ENCODE results near the gene MTSS2. TPM values are rescaled to one million over a fixed set of nuclear protein-coding genes. Genes with fewer than 3 reads are reported as not detected.

The MTSS2 gene
- total RNA-seq, 1 donor from 2014 or later: 1.3 TPM

DNA sequence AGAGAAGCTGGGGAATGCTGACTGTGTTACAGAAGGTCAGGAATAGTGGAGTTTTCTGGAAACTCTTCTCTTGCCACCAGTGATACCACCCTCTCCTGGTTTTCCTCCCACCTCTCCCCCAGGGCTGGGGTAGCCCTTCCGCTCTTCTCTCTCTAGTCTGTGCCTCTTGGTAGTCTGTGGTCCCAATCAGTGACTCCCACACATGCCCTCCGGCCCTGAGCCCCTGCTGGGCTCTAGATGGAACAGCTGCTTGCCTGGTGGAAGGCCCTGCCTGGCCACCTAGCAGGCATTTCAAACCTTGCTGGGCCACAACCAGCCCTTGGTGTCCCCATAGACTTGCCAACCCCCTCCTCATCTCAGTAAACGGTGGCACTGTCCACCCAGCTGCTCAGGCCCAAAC is 15.2 kb upstream of the MTSS2 start:
- no peak overlapping the region for H3K27ac Mint-ChIP-seq
- H3K27me3 Mint-ChIP-seq (ENCODE audit: low read depth): no peaks in the 10 kb centered on the region
- no peaks in the 10 kb centered on the region for H3K9me3 Mint-ChIP-seq
- no peak overlapping the region for H3K4me3 Mint-ChIP-seq (ENCODE audit: low read depth)
- intact Hi-C loops (cut with micrococcal nuclease): no loop called here
- DNase-seq (ENCODE audit: low spot score): no peak
- peaks cover 3% of the 10 kb centered on the region for H3K4me1 Mint-ChIP-seq (ENCODE audit: low read depth)
- H3K36me3 Mint-ChIP-seq (ENCODE audit: low read depth): no peaks in the 10 kb centered on the region

DNA sequence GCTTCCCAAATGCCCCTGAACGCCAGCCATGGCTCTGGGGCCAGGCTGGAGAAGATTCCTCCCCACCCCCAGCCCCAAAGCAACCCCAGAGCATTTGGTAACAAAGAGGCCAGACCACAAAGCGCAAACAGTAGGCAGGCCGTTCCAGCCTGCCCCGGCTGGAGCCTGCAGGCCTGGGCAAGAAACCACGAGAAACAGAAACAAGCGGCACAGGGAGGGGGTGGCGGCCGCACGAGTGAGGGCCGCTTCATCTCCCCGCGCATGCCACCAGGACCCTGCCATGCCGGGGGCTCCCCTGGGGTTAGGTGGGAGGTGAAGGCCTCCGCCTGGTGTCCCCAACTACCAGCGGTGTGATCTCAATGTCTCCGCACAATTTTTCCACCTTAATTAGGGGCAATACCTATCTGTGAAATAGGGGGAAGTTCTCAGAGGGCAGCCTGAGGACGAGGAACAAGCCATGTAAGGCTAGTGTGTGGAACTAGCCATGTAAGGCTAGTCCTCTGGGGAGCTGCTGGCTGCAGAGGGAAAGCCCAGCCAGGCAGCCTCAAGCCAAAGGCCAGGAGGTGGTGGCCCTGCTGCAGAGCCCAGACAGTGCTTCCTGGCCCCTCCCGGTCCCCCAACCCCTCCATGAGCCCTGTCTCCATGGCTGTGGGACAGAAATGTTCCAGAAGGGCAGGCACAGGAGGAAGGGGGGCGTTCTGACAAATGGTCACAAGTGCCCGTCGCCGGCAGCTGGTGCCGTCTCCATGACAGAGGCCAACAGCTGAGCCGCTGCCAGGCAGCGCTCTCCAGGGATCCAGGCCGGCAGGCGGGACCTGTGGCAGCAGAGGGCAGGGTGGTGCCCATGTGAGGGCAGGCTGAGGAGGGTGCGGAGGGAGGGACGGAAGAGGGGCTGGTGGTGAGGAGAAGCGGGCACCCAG is 14.5 kb upstream of the MTSS2 start:
- Mint-ChIP-seq H3K4me1 (ENCODE audit: low read depth) (peaks cover 10% of the 10 kb centered on the region), H3K27me3 (ENCODE audit: low read depth) (no peaks in the 10 kb centered on the region), H3K4me3 (ENCODE audit: low read depth) (no peak overlapping the region), H3K27ac (no peak overlapping the region), H3K9me3 (no peaks in the 10 kb centered on the region), H3K36me3 (ENCODE audit: low read depth) (no peaks in the 10 kb centered on the region)
- no peak for DNase-seq (ENCODE audit: low spot score)
- intact Hi-C loops (cut with micrococcal nuclease): no loop called here

DNA sequence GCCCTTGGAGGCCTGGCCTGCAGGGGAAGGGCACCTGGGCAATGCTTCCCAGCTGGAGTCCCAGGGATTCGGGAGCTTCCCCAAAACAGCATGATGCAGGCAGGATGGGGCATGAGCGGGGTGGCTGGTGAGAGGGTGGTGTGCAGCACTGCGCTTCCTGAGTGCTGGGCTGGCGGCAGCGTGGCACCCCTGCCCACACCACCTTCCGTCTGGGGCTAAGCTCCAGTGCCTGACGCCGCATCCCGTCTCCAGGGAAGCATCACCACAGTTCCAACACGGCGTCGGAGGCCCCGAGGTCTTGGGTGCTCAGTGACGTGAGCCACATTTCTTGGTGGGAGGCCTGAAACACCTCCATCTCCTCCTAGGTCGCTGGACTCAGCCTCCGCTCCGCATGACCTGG is 13.8 kb upstream of the MTSS2 start:
- no peak overlapping the region for H3K4me3 Mint-ChIP-seq (ENCODE audit: low read depth)
- H3K36me3 Mint-ChIP-seq (ENCODE audit: low read depth): no peaks in the 10 kb centered on the region
- H3K9me3 Mint-ChIP-seq: no peaks in the 10 kb centered on the region
- peaks cover 12% of the 10 kb centered on the region for H3K4me1 Mint-ChIP-seq (ENCODE audit: low read depth)
- no peaks in the 10 kb centered on the region for H3K27me3 Mint-ChIP-seq (ENCODE audit: low read depth)
- DNase-seq (ENCODE audit: low spot score): no peak
- no peak overlapping the region for H3K27ac Mint-ChIP-seq
- intact Hi-C loops (cut with micrococcal nuclease): no loop called here

DNA sequence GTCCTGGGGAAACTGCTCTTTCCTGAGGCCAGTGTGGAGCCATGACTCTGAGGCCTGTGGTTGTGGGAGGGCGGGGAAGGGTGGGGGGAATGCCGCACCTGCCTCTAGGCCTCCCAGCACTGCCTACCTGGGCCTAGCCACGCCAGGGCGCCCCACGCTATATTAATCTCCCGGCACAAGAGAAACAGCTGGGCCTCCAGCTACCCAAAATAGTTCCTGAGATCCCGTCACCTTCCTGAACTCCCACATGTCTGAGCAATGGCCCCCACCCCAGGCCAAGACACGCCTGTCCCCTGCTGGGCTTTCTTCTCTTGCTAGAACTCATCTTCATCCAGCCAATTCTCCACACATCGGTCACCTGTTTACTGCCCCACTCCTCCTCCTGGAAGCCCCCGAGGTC is 13.0 kb upstream of the MTSS2 start:
- no peak overlapping the region for H3K4me3 Mint-ChIP-seq (ENCODE audit: low read depth)
- no peak overlapping the region for H3K27ac Mint-ChIP-seq
- no peaks in the 10 kb centered on the region for H3K27me3 Mint-ChIP-seq (ENCODE audit: low read depth)
- no peak for DNase-seq (ENCODE audit: low spot score)
- intact Hi-C loops (cut with micrococcal nuclease): no loop called here
- H3K36me3 Mint-ChIP-seq (ENCODE audit: low read depth): no peaks in the 10 kb centered on the region
- peaks cover 12% of the 10 kb centered on the region for H3K4me1 Mint-ChIP-seq (ENCODE audit: low read depth)
- H3K9me3 Mint-ChIP-seq: no peaks in the 10 kb centered on the region

DNA sequence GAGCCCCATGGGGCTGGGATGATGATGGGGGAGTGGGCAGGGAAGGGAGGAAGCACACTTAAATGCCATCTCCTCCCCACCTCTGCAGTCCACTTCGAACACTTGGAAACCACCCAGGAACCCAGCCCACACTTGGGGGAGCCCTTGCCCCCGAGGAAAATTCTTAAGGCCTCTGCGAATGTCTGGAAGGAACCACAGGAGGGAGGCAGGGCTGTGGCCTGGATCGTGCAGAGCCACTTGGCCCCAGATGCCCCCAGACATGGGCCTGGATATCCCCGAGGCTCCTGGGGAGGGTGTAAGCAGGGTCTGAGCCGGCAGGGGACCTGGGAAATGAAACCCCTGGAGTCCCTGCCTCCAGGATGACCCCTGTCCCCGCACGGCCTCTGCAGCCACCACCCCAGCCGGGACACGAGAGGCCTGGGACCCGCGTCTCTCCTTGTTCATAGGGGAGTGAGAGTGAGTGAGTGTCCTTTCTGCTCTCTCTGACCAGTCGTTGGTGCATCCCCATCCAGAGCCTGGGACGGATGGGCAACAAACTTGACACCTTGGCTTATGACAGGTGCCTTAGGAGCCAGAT is 11.8 kb upstream of the MTSS2 start:
- H3K4me3 Mint-ChIP-seq (ENCODE audit: low read depth): no peak overlapping the region

DNA sequence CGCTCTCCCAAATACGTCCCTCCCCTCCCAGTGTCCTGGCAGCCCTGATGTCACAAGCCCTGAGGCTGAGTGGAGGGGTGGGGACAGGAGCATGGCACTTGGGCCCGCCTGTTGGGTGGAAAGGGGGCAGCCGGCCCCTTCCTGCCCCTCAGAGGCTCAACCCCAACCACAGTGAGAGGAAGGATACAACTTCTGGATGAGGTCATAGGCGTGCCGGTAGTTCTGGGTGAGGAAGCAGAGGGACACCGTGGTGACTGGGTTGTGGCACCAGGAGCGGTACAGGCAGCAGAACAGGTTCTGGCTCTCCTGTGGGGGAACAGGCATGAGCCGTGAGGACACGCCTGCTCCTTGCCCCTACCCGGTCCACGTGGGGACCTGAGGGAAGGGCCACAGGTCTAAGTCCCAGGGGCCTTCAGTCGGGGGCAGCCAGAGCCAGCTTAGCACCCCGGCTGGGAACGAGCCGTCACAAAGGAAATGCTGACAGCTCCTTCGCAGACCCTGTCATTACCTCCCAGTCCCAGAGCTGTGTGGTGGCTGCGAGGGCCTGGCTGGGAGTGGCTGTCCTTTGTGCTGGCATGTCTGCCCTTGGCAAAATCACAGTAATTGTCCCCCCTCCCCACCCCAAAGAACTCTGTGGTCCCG is 11.2 kb upstream of the MTSS2 start:
- Mint-ChIP-seq H3K9me3 (no peaks in the 10 kb centered on the region), H3K4me1 (ENCODE audit: low read depth) (peaks cover 12% of the 10 kb centered on the region), H3K36me3 (ENCODE audit: low read depth) (no peaks in the 10 kb centered on the region), H3K27me3 (ENCODE audit: low read depth) (no peaks in the 10 kb centered on the region), H3K4me3 (ENCODE audit: low read depth) (no peak overlapping the region), H3K27ac (no peak overlapping the region)
- intact Hi-C loops (cut with micrococcal nuclease): no loop called here
- no peak for DNase-seq (ENCODE audit: low spot score)

More for the DNA sequence above, 11.8 kb upstream of the MTSS2 start:
- intact Hi-C loops (cut with micrococcal nuclease): no loop called here
- no peak for DNase-seq (ENCODE audit: low spot score)
- H3K27ac Mint-ChIP-seq: no peak overlapping the region
- no peaks in the 10 kb centered on the region for H3K27me3 Mint-ChIP-seq (ENCODE audit: low read depth)
- no peaks in the 10 kb centered on the region for H3K36me3 Mint-ChIP-seq (ENCODE audit: low read depth)
- H3K4me1 Mint-ChIP-seq (ENCODE audit: low read depth): peaks cover 12% of the 10 kb centered on the region
- H3K9me3 Mint-ChIP-seq: no peaks in the 10 kb centered on the region

DNA sequence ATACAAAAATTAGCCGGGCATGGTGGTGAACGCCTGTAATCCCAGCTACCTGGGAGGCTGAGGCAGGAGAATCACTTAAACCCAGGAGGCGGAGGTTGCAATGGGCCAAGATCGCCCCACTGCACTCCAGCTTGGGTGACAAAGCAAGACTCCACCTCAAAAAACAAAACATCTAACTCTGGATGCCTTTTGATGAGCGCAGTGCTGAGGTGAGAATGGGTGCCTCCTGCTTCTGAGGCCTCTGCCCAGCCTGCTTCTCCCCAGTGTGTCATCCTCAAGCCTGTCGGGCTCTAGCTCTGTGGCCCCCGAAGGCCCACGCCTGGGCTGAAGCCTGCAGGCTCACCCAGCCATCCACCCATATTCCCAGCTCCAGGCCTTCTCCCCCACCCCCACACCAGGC is 10.5 kb upstream of the MTSS2 start:
- no peak for DNase-seq (ENCODE audit: low spot score)
- Mint-ChIP-seq H3K27ac (peak overlapping the region; percentile 22), H3K4me3 (ENCODE audit: low read depth) (no peak overlapping the region)

DNA sequence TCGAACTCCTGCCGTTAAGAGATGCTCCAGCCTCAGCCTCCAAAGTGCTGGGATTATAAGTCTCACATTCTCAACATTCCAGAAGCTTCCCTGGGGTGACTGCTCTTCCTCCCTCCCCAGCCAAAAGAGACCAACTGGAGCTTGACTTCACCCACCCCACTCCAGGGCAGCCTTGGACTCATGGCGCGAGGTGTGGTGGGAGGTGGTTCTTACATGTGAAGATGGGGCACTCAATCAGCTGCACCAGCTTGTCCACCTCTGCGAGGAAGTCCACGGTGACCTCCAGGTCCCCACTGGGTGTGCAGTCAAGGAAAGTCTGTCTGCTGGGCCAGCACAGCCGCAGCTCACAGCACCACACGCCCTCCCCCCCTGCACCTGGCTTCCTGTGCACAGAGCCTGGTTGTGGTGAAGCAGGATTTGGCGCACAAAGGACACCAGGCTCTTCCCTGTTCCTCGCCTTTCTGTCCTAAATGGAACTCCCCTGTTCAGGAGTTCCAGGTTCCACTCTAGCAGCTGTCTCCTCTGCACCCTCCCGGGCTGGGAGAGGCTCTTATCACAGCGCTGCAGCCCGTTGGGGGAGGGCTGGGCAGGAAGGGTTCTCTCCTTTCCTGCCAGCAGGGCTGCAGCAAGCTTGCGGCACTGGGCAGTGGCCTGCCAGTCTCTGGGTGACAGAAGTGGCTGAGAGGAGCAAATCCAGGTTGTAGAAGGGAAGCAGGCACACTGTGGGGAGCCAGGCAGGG is 9.6 kb upstream of the MTSS2 start:
- Mint-ChIP-seq H3K27me3 (ENCODE audit: low read depth) (no peaks in the 10 kb centered on the region), H3K9me3 (no peaks in the 10 kb centered on the region), H3K4me1 (ENCODE audit: low read depth) (peaks cover 12% of the 10 kb centered on the region), H3K27ac (no peak overlapping the region), H3K36me3 (ENCODE audit: low read depth) (no peaks in the 10 kb centered on the region), H3K4me3 (ENCODE audit: low read depth) (peak overlapping the region; percentile 18)
- intact Hi-C loops (cut with micrococcal nuclease): no loop called here
- DNase-seq (ENCODE audit: low spot score): no peak

More for the DNA sequence above, 10.5 kb upstream of the MTSS2 start:
- H3K36me3 Mint-ChIP-seq (ENCODE audit: low read depth): no peaks in the 10 kb centered on the region
- intact Hi-C loops (cut with micrococcal nuclease): no loop called here
- H3K9me3 Mint-ChIP-seq: no peaks in the 10 kb centered on the region
- H3K27me3 Mint-ChIP-seq (ENCODE audit: low read depth): no peaks in the 10 kb centered on the region
- peaks cover 12% of the 10 kb centered on the region for H3K4me1 Mint-ChIP-seq (ENCODE audit: low read depth)

DNA sequence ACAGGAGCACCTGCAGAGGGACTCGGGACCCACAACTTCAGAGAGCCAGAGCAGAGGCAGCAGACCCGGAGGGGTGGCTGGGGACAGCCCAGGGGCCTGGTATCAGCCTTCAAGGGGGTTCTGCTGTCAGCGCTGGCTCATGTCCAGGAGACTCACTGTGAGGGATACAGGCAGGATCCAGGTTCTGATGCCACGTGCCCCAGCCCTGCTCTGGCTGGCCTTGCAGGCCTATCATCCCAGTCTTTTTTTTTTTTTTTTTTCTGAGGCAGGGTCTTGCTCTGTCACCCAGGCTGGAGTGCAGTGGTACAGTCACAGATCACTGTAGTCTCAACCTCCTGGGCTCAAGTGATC is 9.0 kb upstream of the MTSS2 start:
- H3K9me3 Mint-ChIP-seq: no peaks in the 10 kb centered on the region
- intact Hi-C loops (cut with micrococcal nuclease): no loop called here
- H3K27me3 Mint-ChIP-seq (ENCODE audit: low read depth): no peaks in the 10 kb centered on the region
- no peak overlapping the region for H3K4me3 Mint-ChIP-seq (ENCODE audit: low read depth)
- no peaks in the 10 kb centered on the region for H3K36me3 Mint-ChIP-seq (ENCODE audit: low read depth)
- H3K4me1 Mint-ChIP-seq (ENCODE audit: low read depth): peaks cover 12% of the 10 kb centered on the region
- H3K27ac Mint-ChIP-seq: no peak overlapping the region
- no peak for DNase-seq (ENCODE audit: low spot score)

DNA sequence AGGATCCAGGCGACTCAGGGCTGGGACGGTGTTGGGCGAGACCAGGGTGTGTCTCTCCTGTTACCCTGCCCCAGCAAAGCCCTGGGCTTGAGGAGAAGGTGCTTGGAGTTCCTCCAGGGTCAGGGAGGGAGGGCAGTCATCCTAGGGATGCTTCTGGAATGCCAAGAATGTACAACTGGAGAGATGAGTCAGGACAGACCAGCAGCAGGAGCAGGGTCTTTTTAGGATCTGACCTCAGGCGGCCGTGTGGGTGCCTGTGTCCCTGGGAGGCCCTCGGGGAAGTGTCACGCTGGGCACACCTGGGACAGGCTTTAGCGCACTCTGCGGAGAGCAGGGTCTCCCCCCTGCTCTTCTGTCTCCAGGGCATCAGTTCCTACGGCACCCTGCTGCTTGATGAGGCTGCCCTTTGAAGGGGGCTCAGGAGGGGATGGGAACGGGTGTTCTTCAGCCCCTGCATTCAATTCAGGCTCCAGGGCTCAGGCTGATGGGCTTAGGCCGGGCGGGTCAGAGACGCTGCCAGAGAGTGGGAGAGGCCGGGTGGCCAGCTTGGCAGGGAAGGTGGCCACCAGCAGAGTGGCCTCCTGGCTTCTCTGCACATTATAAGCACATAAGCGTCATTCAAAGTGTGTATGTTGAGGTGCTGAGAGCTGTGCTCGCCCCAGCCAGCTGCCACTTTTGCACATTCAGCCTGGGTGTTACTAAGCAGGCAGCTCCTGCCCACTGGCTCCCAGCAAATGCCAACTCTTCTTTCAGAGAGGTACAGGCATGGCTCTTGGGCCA is 8.4 kb upstream of the MTSS2 start:
- H3K36me3 Mint-ChIP-seq (ENCODE audit: low read depth): no peaks in the 10 kb centered on the region
- H3K4me1 Mint-ChIP-seq (ENCODE audit: low read depth): peaks cover 12% of the 10 kb centered on the region
- H3K27ac Mint-ChIP-seq: no peak overlapping the region
- intact Hi-C loops (cut with micrococcal nuclease): no loop called here
- H3K9me3 Mint-ChIP-seq: no peaks in the 10 kb centered on the region
- H3K27me3 Mint-ChIP-seq (ENCODE audit: low read depth): no peaks in the 10 kb centered on the region
- no peak overlapping the region for H3K4me3 Mint-ChIP-seq (ENCODE audit: low read depth)
- no peak for DNase-seq (ENCODE audit: low spot score)

DNA sequence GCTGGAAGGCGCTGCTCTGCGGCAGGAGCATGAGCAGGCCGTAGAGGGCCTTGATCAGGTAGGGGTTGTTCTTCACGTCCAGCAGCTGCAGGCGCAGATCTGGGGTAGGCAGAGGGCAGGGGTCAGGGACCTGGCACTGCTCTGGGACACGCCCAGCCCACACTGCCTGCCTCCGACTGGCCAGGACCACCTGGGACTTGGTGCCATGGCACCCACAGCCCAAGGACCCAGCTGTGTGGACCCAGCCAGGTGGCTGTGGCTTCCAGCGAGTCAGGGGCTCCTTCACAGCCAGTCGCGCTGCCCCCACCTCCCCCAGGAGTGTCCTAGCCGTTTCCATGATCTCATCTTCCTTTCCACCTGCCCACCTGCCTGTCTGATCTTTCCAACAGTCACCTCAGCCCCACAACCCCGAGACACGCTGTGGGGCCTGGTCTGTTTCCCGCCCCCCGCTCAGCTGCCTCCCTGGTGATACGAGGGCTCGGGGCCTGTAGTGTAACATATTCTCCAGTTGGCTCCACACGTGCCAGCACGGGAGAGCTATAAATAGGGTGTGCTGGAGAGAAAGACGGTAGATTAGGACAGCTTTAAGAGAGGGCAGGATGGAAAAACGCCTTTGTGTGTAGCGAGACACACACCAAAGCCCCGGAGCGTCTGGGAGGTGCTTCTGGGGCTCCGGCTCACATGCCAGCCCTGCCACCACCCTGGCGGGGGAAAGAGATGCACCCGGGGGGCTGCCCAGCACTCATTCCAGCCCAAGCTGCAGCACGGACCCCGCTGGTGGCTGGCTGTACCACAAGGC is 7.2 kb upstream of the MTSS2 start:
- Mint-ChIP-seq H3K4me1 (ENCODE audit: low read depth) (peaks cover 12% of the 10 kb centered on the region), H3K27me3 (ENCODE audit: low read depth) (no peaks in the 10 kb centered on the region), H3K36me3 (ENCODE audit: low read depth) (no peaks in the 10 kb centered on the region), H3K27ac (no peak overlapping the region), H3K4me3 (ENCODE audit: low read depth) (no peak overlapping the region), H3K9me3 (no peaks in the 10 kb centered on the region)
- intact Hi-C loops (cut with micrococcal nuclease): no loop called here
- no peak for DNase-seq (ENCODE audit: low spot score)

Measured in activated T-helper 2 cell treated with anti-CD3 and anti-CD28 coated beads, Interferon-gamma antibody, Interleukin-2, Interleukin-4, amounts not matched to agents 10 μg/mL and 5 μg/mL and 100 μg/mL, durations not matched to agents 14 hours and 24 hours and 36 hours (primary cell).